Loucy (cell line): ENCODE data around the gene APBB1.

Experiments used
- CTCF ChIP-seq: fragments of 200-600 bp; sonication (generic); conservative IDR thresholded peaks from 2 replicates; pipeline ENCODE4 v1.5.1; 2014; ENCODE audit warnings: mild to moderate bottlenecking, antibody characterized with exemption, low read length
- EZH2phosphoT487 ChIP-seq: fragments of 200-600 bp; IDR thresholded peaks from 2 replicates; pipeline ENCODE4 v1.6.1; 2018; ENCODE audit warnings: antibody characterized with exemption, mild to moderate bottlenecking, moderate library complexity, borderline replicate concordance

DNA sequence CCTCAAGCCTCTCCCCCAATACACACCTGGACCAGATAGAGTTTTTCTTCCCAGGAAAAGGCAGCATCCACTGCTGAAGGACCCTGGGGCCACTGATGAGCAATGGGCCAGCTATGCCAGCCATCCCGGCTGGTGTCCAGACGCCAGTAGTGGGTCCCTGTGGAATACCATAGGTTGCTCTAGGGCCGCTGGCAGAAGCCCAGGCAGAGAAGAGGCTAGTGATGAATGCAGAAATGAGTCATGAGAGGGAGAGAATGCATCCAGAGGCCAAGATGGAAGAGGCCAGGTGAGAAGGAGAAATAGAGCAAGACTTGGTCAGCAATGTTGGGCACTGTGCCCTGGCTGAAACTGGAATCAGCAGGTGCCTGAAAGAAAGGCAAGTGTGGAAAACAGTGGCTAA, 13.0 kb upstream of the APBB1 start:
- TF ChIP-seq CTCF: no peak
- TF ChIP-seq EZH2phosphoT487: no peak
